Right lobe of liver (tissue), 6 donors: ENCODE results near the gene TAPBPL. TPM values are rescaled to one million over a fixed set of nuclear protein-coding genes. Genes with fewer than 3 reads are reported as not detected.

ENCODE experiments used
- ATAC-seq, 4 donors: fragments of 200-7000 bp; cut with Tn5 transposase; one replicate each; pipeline ENCODE4 v1.9.1; 2020; ENCODE audit warnings: mild to moderate bottlenecking in 4 of 4, moderate library complexity in 4 of 4
- DNase-seq, 3 donors: peaks; one replicate each; pipeline ENCODE4 v3.0.0-alpha.2; 2020
- H3K27ac ChIP-seq, 3 donors: fragments of 200-600 bp; one replicate each; pipeline ENCODE4 v1.8.0; 2022
- H3K27me3 ChIP-seq, 2 donors: fragments of 200-600 bp; one replicate each; pipeline ENCODE4 v1.8.0; 2022
- H3K36me3 ChIP-seq, 4 donors: fragments of 200-600 bp; sonication (generic) in 1 of 4; one replicate each; pipeline versions ENCODE4 v1.5.1 to v1.8.0; 2017 to 2022; ENCODE audit warnings: control low read depth in 1 of 4
- H3K4me1 ChIP-seq, 4 donors: fragments of 200-600 bp; sonication (generic) in 1 of 4; one replicate each; pipeline versions ENCODE4 v1.5.1 to v1.8.0; 2017 to 2022; ENCODE audit warnings: control low read depth in 1 of 4
- H3K4me3 ChIP-seq, 3 donors: fragments of 200-600 bp; one replicate each; pipeline ENCODE4 v1.8.0; 2022
- H3K9me3 ChIP-seq, 4 donors: fragments of 200-600 bp; sonication (generic) in 1 of 4; one replicate each; pipeline versions ENCODE4 v1.5.1 to v1.8.0; 2017 to 2022; ENCODE audit warnings: control low read depth in 1 of 4
- CTCF ChIP-seq, 4 donors: fragments of 200-600 bp in 3 of 4; fragments of 450-650 bp in 1 of 4; IDR thresholded peaks; one replicate each; pipeline versions ENCODE4 v1.5.1 to v1.8.0; 2016 to 2022; ENCODE audit warnings: antibody characterized with exemption in 4 of 4, mild to moderate bottlenecking in 2 of 4
- POLR2A ChIP-seq: fragments of 450-650 bp; IDR thresholded peaks from one replicate; pipeline ENCODE4 v1.6.1; 2017; ENCODE audit warnings: antibody characterized with exemption, mild to moderate bottlenecking
- WGBS: methylation state at CpG from one replicate; pipeline ENCODE4 v1.1.6; 2018; ENCODE audit warnings: low coverage, low lambda C conversion rate; ENCODE audit not compliant: insufficient coverage; ENCODE audit errors: missing lambda C conversion rate; 5-methylcytosine and 5-hydroxymethylcytosine counted together
- intact Hi-C, 2 donors: fragments of 100-400 bp; cut with DNase I; formaldehyde crosslinking; loops; one replicate each; pipeline versions ENCODE4 v1.11.2 to v1.14.1; 2022
- total RNA-seq, 6 experiments: library from RNA; depleted of rRNA in 2 of 6; stranded (reverse); fragments of >200 nt in 2 of 6; fragmentation: NEBNext Ultra II Directional in 3 of 6; extraction: Animal tissue kit (Norgen Biotek cat#: 25700) in 3 of 6; gene quantifications; one replicate each; pipeline versions ENCODE4 v1.1.0 to v1.2.4, GENCODE V29; 2016 to 2023
- donor health status: DM: no; HTN: yes; CAD: no.
- donor health status: DM: no; HTN: no; CAD: no.
- donor health status: DM: no; HTN: no; CAD: no.
- donor health status: DM: no; HTN: yes; CAD: no.
- donor health status: DM: no; HTN: yes; CAD: no.

Gene TAPBPL
- total RNA-seq, 6 experiments from 2014 or later = 13.8 to 29.3 (median 21.4) TPM

- H3K27me3 ChIP-seq = no peaks in the 10 kb centered on the region
- TF ChIP-seq POLR2A = no peak
- TF ChIP-seq CTCF (IDR thresholded peaks at IDR 0.05) = no peak
- intact Hi-C loops = no loop called here
- H3K36me3 ChIP-seq = no peaks in the 10 kb centered on the region
- H3K4me3 ChIP-seq = no peak overlapping the region
- no peaks in the 10 kb centered on the region for H3K9me3 ChIP-seq
- no peaks in the 10 kb centered on the region for H3K4me1 ChIP-seq
- ATAC-seq (no peak), DNase-seq (peak in 1 of 3 donors; percentile 5)
- WGBS = 81% methylated on average over 10 of the region's 13 CpGs
- H3K27ac ChIP-seq = no peak overlapping the region
These were observed 15.7 kb upstream of the TAPBPL start for GRCh38 chr12:6435961-6436715.

- Histone ChIP-seq H3K36me3 (no peaks in the 10 kb centered on the region), H3K27me3 (no peaks in the 10 kb centered on the region), H3K4me1 (no peaks in the 10 kb centered on the region), H3K4me3 (no peak overlapping the region), H3K27ac (no peak overlapping the region), H3K9me3 (no peaks in the 10 kb centered on the region)
- intact Hi-C loops = no loop called here
- peak in 1 of 3 donors; percentile 2 for DNase-seq
- ATAC-seq = no peak
- WGBS = no CpG with 5 or more reads among the region's 3 CpGs
- TF ChIP-seq POLR2A = no peak
- no peak for TF ChIP-seq CTCF (IDR thresholded peaks at IDR 0.05)
These were observed 14.3 kb upstream of the TAPBPL start for GRCh38 chr12:6437586-6437985.

GRCh38 chr12:6438345-6438744, 13.5 kb upstream of the TAPBPL start:
- TF ChIP-seq CTCF (IDR thresholded peaks at IDR 0.05) (no peak), POLR2A (no peak)
- Histone ChIP-seq H3K4me3 (no peak overlapping the region), H3K36me3 (no peaks in the 10 kb centered on the region), H3K27me3 (no peaks in the 10 kb centered on the region), H3K9me3 (no peaks in the 10 kb centered on the region), H3K27ac (no peak overlapping the region), H3K4me1 (no peaks in the 10 kb centered on the region)
- intact Hi-C loops = no loop called here
- WGBS = 90% methylated on average over 11 of the region's 12 CpGs
- peak in 1 of 3 donors; percentile 29 for DNase-seq
- no peak for ATAC-seq

- Histone ChIP-seq H3K36me3 (no peaks in the 10 kb centered on the region), H3K27me3 (no peaks in the 10 kb centered on the region), H3K9me3 (no peaks in the 10 kb centered on the region), H3K4me3 (no peak overlapping the region), H3K27ac (no peak overlapping the region), H3K4me1 (no peaks in the 10 kb centered on the region)
- 58% methylated on average over 1 of the region's 1 CpG for WGBS
- intact Hi-C loops = no loop called here
- DNase-seq (no peak), ATAC-seq (no peak)
- TF ChIP-seq POLR2A (no peak), CTCF (IDR thresholded peaks at IDR 0.05) (no peak)
These were observed 11.5 kb upstream of the TAPBPL start for GRCh38 chr12:6440391-6440790.
